Measurements from ENCODE around the gene ALKBH2.

Gene ALKBH2

GRCh38 chr12:109052097-109052413 lies 41.2 kb downstream of the ALKBH2 start:
- TF ChIP-seq CTCF (IDR thresholded peaks at IDR 0.05) = no peak

GRCh38 chr12:109047081-109047805 lies 46.0 kb downstream of the ALKBH2 start:
- no peak for TF ChIP-seq CTCF (IDR thresholded peaks at IDR 0.05)

- no peak for TF ChIP-seq CTCF (IDR thresholded peaks at IDR 0.05)
Measured at GRCh38 chr12:109044241-109044640, 49.0 kb downstream of the ALKBH2 start.

Data from LNCAP (cell line).